Fibroblast of the aortic adventitia (primary cell): ENCODE data around the gene METTL13. TPM values are rescaled to one million over a fixed set of nuclear protein-coding genes. Genes with fewer than 3 reads are reported as not detected.

ENCODE experiments used
- DNase-seq: peaks from one replicate; pipeline ENCODE4 v3.0.0-alpha.2; 2010; ENCODE audit warnings: low read depth
- H3K4me3 ChIP-seq: 2 replicates; pipeline ENCODE4 v1.5.1; 2011; ENCODE audit warnings: low read depth, mild to moderate bottlenecking, control low read depth, low read length, moderate library complexity
- CTCF ChIP-seq: IDR thresholded peaks from 2 replicates; pipeline ENCODE4 v1.5.1; 2011; ENCODE audit warnings: mild to moderate bottlenecking, low read length, control low read depth, inconsistent platforms; ENCODE audit not compliant: insufficient read depth
- small RNA-seq: library from RNA; depleted of rRNA; stranded (forward); fragments of <200 nt; gene quantifications from one replicate; pipeline ENCODE3, GENCODE V24; 2012
- total RNA-seq: library from RNA; depleted of rRNA; stranded (reverse); fragments of >200 nt; gene quantifications from 2 replicates; pipeline ENCODE4 v1.2.3, GENCODE V29; 2012; ENCODE audit warnings: low replicate concordance

Gene METTL13
- total RNA-seq, 1 donor: 15.8 TPM

DNA sequence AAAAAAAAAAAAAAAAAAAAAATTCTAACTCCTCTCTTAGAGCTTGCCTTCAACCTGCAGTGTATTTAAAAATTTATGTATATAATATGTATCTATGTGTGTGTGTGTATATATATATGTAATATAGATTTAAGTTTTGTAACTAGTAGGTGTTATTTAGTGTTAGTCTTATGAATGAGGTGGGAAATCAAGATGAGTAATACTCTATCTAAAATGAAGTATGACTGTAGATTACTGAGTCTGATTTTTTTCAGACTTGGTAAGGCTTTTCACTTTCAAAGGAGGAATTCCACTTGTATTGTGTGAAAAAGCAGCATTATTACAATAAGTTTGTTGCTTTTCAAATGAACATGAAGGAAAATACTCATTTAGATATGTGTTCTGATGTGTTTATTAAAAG lies 54.4 kb downstream of the METTL13 start:
- no peak for TF ChIP-seq CTCF
- DNase-seq: no peak
- H3K4me3 ChIP-seq: no peak overlapping the region

DNA sequence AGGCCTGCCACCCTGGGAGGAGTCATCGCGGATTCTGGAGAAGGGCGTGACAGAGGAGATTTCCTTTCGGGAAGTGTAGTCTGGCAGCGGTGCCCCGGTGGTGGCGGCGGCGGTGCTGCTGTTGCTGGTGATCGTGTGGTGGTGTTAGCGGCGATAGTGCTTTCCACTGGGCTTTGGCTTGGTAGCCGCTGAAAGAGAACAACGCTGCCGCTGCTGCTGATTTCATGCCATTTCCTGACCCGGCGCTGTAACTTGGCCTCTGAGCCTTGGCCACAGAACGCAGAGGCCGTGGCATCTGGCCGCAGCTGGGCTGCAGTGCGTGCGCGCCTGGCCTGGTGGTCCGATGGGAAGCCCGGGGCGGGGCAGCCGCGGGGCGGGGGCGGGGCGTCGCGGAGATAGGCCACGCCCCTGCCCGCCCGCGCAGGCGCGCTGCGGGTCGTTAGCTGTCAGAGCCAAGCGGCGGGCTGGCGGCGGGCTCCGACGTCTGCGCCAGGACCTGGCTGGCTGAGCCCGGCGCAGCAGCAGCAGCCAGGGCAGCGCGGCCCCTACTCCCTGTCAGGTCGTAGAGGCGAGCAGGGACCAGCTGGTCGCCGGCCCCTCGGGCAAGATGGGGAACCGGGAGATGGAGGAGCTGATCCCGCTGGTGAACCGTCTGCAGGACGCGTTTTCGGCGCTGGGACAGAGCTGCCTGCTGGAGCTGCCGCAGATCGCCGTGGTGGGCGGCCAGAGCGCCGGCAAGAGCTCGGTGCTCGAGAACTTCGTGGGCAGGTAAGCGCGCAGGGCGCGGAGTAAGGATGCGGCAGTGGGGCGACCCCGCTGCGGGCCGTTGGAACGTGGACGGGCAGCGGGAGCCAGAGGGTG lies 59.8 kb downstream of the METTL13 start, which contains the start of gene DNM3:
Gene DNM3 (plus strand): TSS at position 449 of the 861 bp plus-strand sequence. CDS start 159 bp downstream, at position 608.
- TF ChIP-seq CTCF: no peak
- peak within 1 kb of the TSS; percentile 75 for H3K4me3 ChIP-seq
- DNase-seq: peak; percentile 80

- peak overlapping the region; percentile 75 for H3K4me3 ChIP-seq
- DNase-seq: no peak
- TF ChIP-seq CTCF: no peak
Measured at GRCh38 chr1:171841931-171842761, 60.7 kb downstream of the METTL13 start.

- no peak for TF ChIP-seq CTCF
- no peak overlapping the region for H3K4me3 ChIP-seq
- no peak for DNase-seq
Measured at GRCh38 chr1:171844381-171844780, 62.9 kb downstream of the METTL13 start.

DNA sequence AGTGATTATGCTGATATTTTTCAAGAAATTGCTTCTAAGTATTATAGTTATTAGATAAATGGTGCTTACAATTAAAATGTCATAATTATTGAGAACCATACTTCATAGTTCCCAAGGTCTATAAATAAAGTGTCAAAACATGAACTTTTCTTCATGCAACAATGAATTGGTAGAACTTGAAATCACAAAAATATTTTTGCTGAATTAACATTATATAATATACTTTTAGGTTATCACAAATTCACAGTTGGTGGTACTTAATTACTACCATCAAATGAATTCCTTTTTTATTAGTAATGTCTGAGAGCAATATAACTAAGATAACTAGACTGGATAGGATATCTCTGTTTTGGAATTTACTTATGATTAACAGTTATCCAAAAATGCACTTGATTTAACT lies 64.5 kb downstream of the METTL13 start:
- no peak for TF ChIP-seq CTCF
- no peak for DNase-seq

More for the DNA sequence above, 64.5 kb downstream of the METTL13 start:
- no peak overlapping the region for H3K4me3 ChIP-seq

Small RNA genes lying within 50 kb of the gene (small RNA-seq; reads per million reads assigned to genes)
- gene RF00601: not detected

Other genes starting within 250 kb of the METTL13 start
- not detected in 2 replicates for gene MYOCOS, start 159.4 kb upstream of the METTL13 start, total RNA-seq
- 0.36 and 3.8 TPM in 2 replicates for gene MYOC, start 129.0 kb upstream of the METTL13 start, total RNA-seq
- gene VAMP4, start 39.6 kb upstream of the METTL13 start, total RNA-seq: 10.7 and 15.5 TPM in 2 replicates
- 2.0 and 2.1 TPM in 2 replicates for gene DNM3, start 59.8 kb downstream of the METTL13 start, total RNA-seq